Lower lobe of right lung (tissue), 2 donors: Measurements from ENCODE around the gene TNC. TPM values are rescaled to one million over a fixed set of nuclear protein-coding genes. Genes with fewer than 3 reads are reported as not detected.

Experiments used
- ATAC-seq, 2 donors: fragments of 200-7000 bp; cut with Tn5 transposase; one replicate each; pipeline ENCODE4 v1.9.1; 2020 to 2022; ENCODE audit warnings: mild to moderate bottlenecking in 2 of 2, moderate library complexity in 2 of 2
- DNase-seq: peaks from one replicate; pipeline ENCODE4 v3.0.0-alpha.2; 2020
- H3K27ac ChIP-seq: fragments of 200-600 bp; one replicate; pipeline ENCODE4 v1.8.0; 2022
- H3K27me3 ChIP-seq: fragments of 200-600 bp; one replicate; pipeline ENCODE4 v1.8.0; 2022; ENCODE audit warnings: low read depth
- H3K36me3 ChIP-seq: fragments of 200-600 bp; one replicate; pipeline ENCODE4 v1.8.0; 2022; ENCODE audit warnings: mild to moderate bottlenecking
- H3K4me1 ChIP-seq: fragments of 200-600 bp; one replicate; pipeline ENCODE4 v1.8.0; 2022
- H3K4me3 ChIP-seq: fragments of 200-600 bp; one replicate; pipeline ENCODE4 v1.8.0; 2022; ENCODE audit warnings: mild to moderate bottlenecking
- H3K9me3 ChIP-seq: fragments of 200-600 bp; one replicate; pipeline ENCODE4 v1.8.0; 2022
- CTCF ChIP-seq: fragments of 200-600 bp; IDR thresholded peaks from one replicate; pipeline ENCODE4 v1.8.0; 2022; ENCODE audit warnings: antibody characterized with exemption, mild to moderate bottlenecking
- intact Hi-C: fragments of 100-400 bp; cut with DNase I; formaldehyde crosslinking; loops from one replicate; pipeline ENCODE4 v1.11.0; 2022
- total RNA-seq: library from RNA; stranded (reverse); fragmentation: NEBNext Ultra II Directional; extraction: Animal tissue kit (Norgen Biotek cat#: 25700); gene quantifications from one replicate; pipeline ENCODE4 v1.2.1, GENCODE V29; 2021
- donor health status: DM: no; HTN: yes; CAD: no; lungs with severe emphysema.

Gene TNC
- total RNA-seq, 1 donor from 2014 or later, result 18.5 TPM

- ATAC-seq (peak; percentile 35 to 77), DNase-seq (no peak)
- intact Hi-C loops, result no loop called here
- peaks cover 6% of the 10 kb centered on the region for H3K9me3 ChIP-seq
- no peaks in the 10 kb centered on the region for H3K27me3 ChIP-seq
- no peaks in the 10 kb centered on the region for H3K36me3 ChIP-seq
- TF ChIP-seq CTCF, result no peak
- no peak overlapping the region for H3K4me3 ChIP-seq
- H3K4me1 ChIP-seq, result peaks cover 7% of the 10 kb centered on the region
- no peak overlapping the region for H3K27ac ChIP-seq
Measured at GRCh38 chr9:115127191-115127817, 9.3 kb upstream of the TNC start.

- ATAC-seq, result no peak
Measured at GRCh38 chr9:115126404-115126803, 8.4 kb upstream of the TNC start.

GRCh38 chr9:115122937-115123336 lies 5.0 kb upstream of the TNC start:
- Histone ChIP-seq H3K36me3 (no peaks in the 10 kb centered on the region), H3K4me3 (no peak overlapping the region), H3K9me3 (peaks cover 6% of the 10 kb centered on the region), H3K27ac (no peak overlapping the region), H3K4me1 (peaks cover 21% of the 10 kb centered on the region), H3K27me3 (peaks cover 16% of the 10 kb centered on the region)
- ATAC-seq (no peak), DNase-seq (no peak)
- intact Hi-C loops, result no loop called here
- TF ChIP-seq CTCF, result no peak

More at GRCh38 chr9:115126404-115126803, 8.4 kb upstream of the TNC start:
- Histone ChIP-seq H3K36me3 (no peaks in the 10 kb centered on the region), H3K27ac (no peak overlapping the region), H3K4me3 (no peak overlapping the region), H3K4me1 (peaks cover 7% of the 10 kb centered on the region), H3K9me3 (peaks cover 6% of the 10 kb centered on the region), H3K27me3 (no peaks in the 10 kb centered on the region)
- TF ChIP-seq CTCF, result no peak
- no peak for DNase-seq
- intact Hi-C loops, result no loop called here

GRCh38 chr9:115121181-115121580 lies 3.2 kb upstream of the TNC start:
- H3K27me3 ChIP-seq, result peaks cover 27% of the 10 kb centered on the region
- no peak overlapping the region for H3K4me3 ChIP-seq
- intact Hi-C loops, result no loop called here
- peaks cover 6% of the 10 kb centered on the region for H3K9me3 ChIP-seq
- no peaks in the 10 kb centered on the region for H3K36me3 ChIP-seq
- ATAC-seq (no peak), DNase-seq (no peak)
- peaks cover 19% of the 10 kb centered on the region for H3K4me1 ChIP-seq
- no peak for TF ChIP-seq CTCF
- no peak overlapping the region for H3K27ac ChIP-seq

GRCh38 chr9:115118879-115119218 lies 892 bp upstream of the TNC start:
- no peaks in the 10 kb centered on the region for H3K9me3 ChIP-seq
- peaks cover 19% of the 10 kb centered on the region for H3K4me1 ChIP-seq
- no peaks in the 10 kb centered on the region for H3K36me3 ChIP-seq
- TF ChIP-seq CTCF, result no peak
- peak overlapping the region; percentile 71 for H3K27ac ChIP-seq
- peak overlapping the region; percentile 45 for H3K4me3 ChIP-seq
- DNase-seq, result peak; percentile 60
- intact Hi-C loops, result no loop called here
- ATAC-seq, result peak; percentile 90 to 94
- peaks cover 32% of the 10 kb centered on the region for H3K27me3 ChIP-seq
